Measurements from ENCODE around the gene MRPS21. TPM values are rescaled to one million over a fixed set of nuclear protein-coding genes. Genes with fewer than 3 reads are reported as not detected.
"Not testable (repeated sequence)": the region's sequence is repeated elsewhere in the genome, so short reads cannot be mapped to it uniquely, and the experiment has no call there.

Gene MRPS21
- total and polyA plus RNA-seq, 9 of the 15 experiments (the other 6 are each of a cell fraction or from before 2014, with no cell fraction given) = 119 to 407 (median 149) TPM

- TF ChIP-seq ZNF121 (CRISPR knock-in tag; conservative IDR thresholded peaks at IDR 0.05) = peak; percentile 61
- H3K4me1 ChIP-seq (replicated peaks in 1 of 2; ENCODE audit: control insufficient read depth in 2 of 2, insufficient read depth in 2 of 2, low read length in 2 of 2); CTCF ChIA-PET (ENCODE audit: low intra/inter-chr PET ratio); FAIRE-seq; H2AFZ ChIP-seq (ENCODE audit: low read depth, low read length); H3K36me3 ChIP-seq (ENCODE audit: control insufficient read depth, insufficient read depth, low read length); BruUV-seq (replicated peaks); H3K9ac ChIP-seq (ENCODE audit: insufficient read depth in 1 of 2, low read depth in 2 of 2, low read length in 2 of 2); H4K20me1 ChIP-seq (replicated peaks; ENCODE audit: control insufficient read depth, insufficient read depth, low read length); DNase-seq (ENCODE audit: extremely low read depth in 1 of 4, low spot score in 3 of 4); H3K4me2 ChIP-seq (ENCODE audit: insufficient read depth, low read length); H3K27ac ChIP-seq (ENCODE audit: extremely low read depth, low read depth, low read length); intact Hi-C loops (cut with micrococcal nuclease); H3K9me3 ChIP-seq (replicated peaks; ENCODE audit: control insufficient read depth, insufficient read depth, low read depth, low read length); ATAC-seq; H3K9me1 ChIP-seq (ENCODE audit: control insufficient read depth, insufficient read depth, low read length); H3K79me2 ChIP-seq (ENCODE audit: control insufficient read depth, insufficient read depth, low read length); H3K27me3 ChIP-seq (ENCODE audit: control insufficient read depth in 2 of 2, insufficient read depth in 2 of 2, low read length in 2 of 2); H3K4me3 ChIP-seq; in situ Hi-C loops (cut with MboI): not testable (repeated sequence)
- WGBS (ENCODE audit: insufficient coverage, low coverage, missing lambda C conversion rate) = 74% methylated on average over 4 of the region's 4 CpGs
- POLR2A ChIA-PET = interaction anchor here (1.0 to 1.3 kb wide), 2 partner anchors 16 to 42 kb away, joined by 3 read pairs; partner anchors contain the start of gene C1orf54
Observed at GRCh38 chr1:150314691-150315090, 21.0 kb downstream of the MRPS21 start.

- Histone ChIP-seq H2AFZ (ENCODE audit: low read depth, low read length) (peak overlapping the region; percentile 58), H3K4me2 (ENCODE audit: insufficient read depth, low read length) (peak overlapping the region; percentile 36; the same call in 1 of the 2 replicates), H3K27me3 (ENCODE audit: control insufficient read depth in 2 of 2, insufficient read depth in 2 of 2, low read length in 2 of 2) (no peaks in the 10 kb centered on the region), H4K20me1 (replicated peaks; ENCODE audit: control insufficient read depth, insufficient read depth, low read length) (no peaks in the 10 kb centered on the region), H3K79me2 (ENCODE audit: control insufficient read depth, insufficient read depth, low read length) (peaks cover 34% of the 10 kb centered on the region), H3K36me3 (ENCODE audit: control insufficient read depth, insufficient read depth, low read length) (peaks cover 26% of the 10 kb centered on the region), H3K4me3 (peak overlapping the region; percentile 92), H3K4me1 (replicated peaks in 1 of 2; ENCODE audit: control insufficient read depth in 2 of 2, insufficient read depth in 2 of 2, low read length in 2 of 2) (peaks cover 5% of the 10 kb centered on the region in 2 experiments; a peak in 2 of 5 replicates), H3K9me1 (ENCODE audit: control insufficient read depth, insufficient read depth, low read length) (no peaks in the 10 kb centered on the region), H3K9ac (ENCODE audit: insufficient read depth in 1 of 2, low read depth in 2 of 2, low read length in 2 of 2) (no peak overlapping the region), H3K9me3 (replicated peaks; ENCODE audit: control insufficient read depth, insufficient read depth, low read depth, low read length) (peaks cover 4% of the 10 kb centered on the region), H3K27ac (ENCODE audit: extremely low read depth, low read depth, low read length) (peak overlapping the region; percentile 91)
- TF ChIP-seq NFRKB (IDR thresholded peaks at IDR 0.05; ENCODE audit: low read depth) (no peak), ASH1L (IDR thresholded peaks at IDR 0.05; ENCODE audit: borderline replicate concordance, low read depth, partially characterized antibody) (no peak)
- POLR2A ChIA-PET = interaction anchor here (0.6 to 1.2 kb wide), 2 partner anchors 17 to 1114 kb away, joined by 3 read pairs; no protein-coding TSS in a partner anchor
- DNase-seq (ENCODE audit: extremely low read depth in 1 of 4, low spot score in 3 of 4) = no peak
- no peak for ATAC-seq
- in situ Hi-C loops (cut with MboI) = no loop called here
- intact Hi-C loops (cut with micrococcal nuclease) = loop anchor here (5.0 kb wide), 1 partner anchor 63 kb away; the partner anchor contains the start of gene CA14
- no peak for FAIRE-seq
- CTCF ChIA-PET (ENCODE audit: low intra/inter-chr PET ratio) = no interaction called here
- BruUV-seq (replicated peaks) = no TSS peak
- WGBS (ENCODE audit: insufficient coverage, low coverage, missing lambda C conversion rate) = 93% methylated on average over 8 of the region's 8 CpGs
Observed at GRCh38 chr1:150320667-150320978, 27.0 kb downstream of the MRPS21 start.

Measured in K562 (cell line).